ENCODE results near the gene PHLDB1.

The PHLDB1 gene

DNA sequence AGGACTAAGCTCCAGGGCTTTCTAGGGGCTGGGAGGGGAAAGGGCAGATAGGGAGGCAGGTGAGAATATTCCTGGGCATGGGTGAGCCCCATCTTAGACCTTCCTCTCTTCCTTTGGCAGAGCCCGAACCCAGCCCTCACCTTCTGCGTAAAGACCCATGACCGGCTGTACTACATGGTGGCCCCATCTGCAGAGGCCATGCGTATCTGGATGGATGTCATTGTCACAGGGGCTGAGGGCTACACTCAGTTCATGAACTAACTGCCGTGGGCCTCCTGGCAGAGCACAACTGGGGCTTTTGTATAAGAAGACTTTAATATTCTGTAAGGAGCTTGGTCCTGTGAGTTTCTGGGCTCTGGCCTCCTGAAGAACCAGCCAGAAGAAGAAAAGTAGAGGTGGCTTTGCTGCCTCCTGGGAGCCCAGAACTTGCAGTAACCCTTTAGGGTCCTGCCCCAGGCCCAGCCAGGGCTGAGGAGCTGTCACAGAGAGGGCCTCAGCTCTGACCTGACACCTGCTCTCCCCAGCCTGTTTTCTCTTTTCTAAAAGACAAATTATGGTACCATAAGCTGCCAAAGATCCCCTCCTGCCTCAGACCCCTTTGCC is 49.2 kb downstream of the PHLDB1 start:
- TF ChIP-seq, protein P1, sequence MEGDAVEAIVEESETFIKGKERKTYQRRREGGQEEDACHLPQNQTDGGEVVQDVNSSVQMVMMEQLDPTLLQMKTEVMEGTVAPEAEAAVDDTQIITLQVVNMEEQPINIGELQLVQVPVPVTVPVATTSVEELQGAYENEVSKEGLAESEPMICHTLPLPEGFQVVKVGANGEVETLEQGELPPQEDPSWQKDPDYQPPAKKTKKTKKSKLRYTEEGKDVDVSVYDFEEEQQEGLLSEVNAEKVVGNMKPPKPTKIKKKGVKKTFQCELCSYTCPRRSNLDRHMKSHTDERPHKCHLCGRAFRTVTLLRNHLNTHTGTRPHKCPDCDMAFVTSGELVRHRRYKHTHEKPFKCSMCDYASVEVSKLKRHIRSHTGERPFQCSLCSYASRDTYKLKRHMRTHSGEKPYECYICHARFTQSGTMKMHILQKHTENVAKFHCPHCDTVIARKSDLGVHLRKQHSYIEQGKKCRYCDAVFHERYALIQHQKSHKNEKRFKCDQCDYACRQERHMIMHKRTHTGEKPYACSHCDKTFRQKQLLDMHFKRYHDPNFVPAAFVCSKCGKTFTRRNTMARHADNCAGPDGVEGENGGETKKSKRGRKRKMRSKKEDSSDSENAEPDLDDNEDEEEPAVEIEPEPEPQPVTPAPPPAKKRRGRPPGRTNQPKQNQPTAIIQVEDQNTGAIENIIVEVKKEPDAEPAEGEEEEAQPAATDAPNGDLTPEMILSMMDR (IDR thresholded peaks at IDR 0.05; ENCODE audit: control insufficient read depth, extremely low read depth, insufficient read depth): no peak
- no peak for DNase-seq (ENCODE audit: low read depth)
- no peak overlapping the region for H3K4me3 ChIP-seq (ENCODE audit: low read depth, low read length)

DNA sequence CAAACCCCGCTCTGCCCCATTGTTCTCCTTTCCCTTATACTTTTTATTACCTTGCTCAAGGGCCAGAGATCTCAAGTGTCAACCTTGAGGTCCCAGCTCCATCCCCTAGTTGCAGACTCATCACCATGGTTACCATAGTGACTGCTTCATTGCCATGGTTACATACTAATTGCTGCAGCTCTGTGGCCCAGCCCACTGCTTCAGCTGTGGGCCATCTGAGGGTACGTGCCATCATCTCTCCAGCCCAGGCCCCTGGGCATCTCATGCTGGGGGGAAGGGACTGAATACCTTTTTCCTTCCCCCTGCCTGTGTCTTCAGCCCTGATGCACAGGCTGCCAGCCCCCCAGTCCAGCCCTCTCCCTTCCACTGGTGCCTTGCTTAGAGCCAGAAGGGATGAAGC is 49.8 kb downstream of the PHLDB1 start:
- TF ChIP-seq, protein P1 (IDR thresholded peaks at IDR 0.05; ENCODE audit: control insufficient read depth, extremely low read depth, insufficient read depth): no peak
- no peak for DNase-seq (ENCODE audit: low read depth)
- H3K4me3 ChIP-seq (ENCODE audit: low read depth, low read length): no peak overlapping the region

DNA sequence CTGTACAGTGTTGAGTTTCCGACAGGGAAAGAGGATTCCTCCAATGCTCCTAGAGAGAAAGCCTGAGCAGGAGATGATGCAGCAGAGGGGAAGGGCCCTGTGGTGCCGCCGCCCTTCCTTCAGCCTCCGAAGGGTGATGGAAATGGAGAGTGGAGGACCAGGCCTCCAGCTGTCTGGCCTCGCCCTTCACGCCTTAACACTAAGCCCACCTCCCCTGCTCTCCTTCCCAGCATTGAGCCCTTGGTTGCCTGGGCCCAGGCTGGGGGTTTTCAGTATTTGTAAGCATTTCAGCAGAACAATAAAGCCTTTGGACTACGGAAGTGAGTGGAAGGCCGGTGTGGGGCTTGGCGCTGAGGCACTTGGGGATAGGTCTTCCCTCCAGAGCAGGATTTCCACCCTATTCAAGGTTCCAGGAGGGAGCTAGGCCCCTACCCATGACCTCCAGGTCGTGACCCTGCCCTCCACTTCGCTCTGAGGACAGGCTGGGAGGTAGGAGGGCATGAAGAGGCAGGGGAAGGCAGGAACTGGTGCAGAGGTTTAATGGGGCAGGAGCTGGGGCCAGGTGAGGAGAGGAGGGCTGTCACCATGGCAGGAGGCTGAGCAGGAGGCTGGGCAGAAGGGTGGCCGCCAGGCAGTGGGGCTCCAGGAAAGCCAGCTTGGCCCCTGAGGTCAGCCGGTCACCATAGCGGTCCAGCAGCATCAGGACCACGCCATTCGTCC is 50.5 kb downstream of the PHLDB1 start:
- no peak for DNase-seq (ENCODE audit: low read depth)
- H3K4me3 ChIP-seq (ENCODE audit: low read depth, low read length): no peak overlapping the region
- TF ChIP-seq, protein P1 (IDR thresholded peaks at IDR 0.05; ENCODE audit: control insufficient read depth, extremely low read depth, insufficient read depth): no peak

DNA sequence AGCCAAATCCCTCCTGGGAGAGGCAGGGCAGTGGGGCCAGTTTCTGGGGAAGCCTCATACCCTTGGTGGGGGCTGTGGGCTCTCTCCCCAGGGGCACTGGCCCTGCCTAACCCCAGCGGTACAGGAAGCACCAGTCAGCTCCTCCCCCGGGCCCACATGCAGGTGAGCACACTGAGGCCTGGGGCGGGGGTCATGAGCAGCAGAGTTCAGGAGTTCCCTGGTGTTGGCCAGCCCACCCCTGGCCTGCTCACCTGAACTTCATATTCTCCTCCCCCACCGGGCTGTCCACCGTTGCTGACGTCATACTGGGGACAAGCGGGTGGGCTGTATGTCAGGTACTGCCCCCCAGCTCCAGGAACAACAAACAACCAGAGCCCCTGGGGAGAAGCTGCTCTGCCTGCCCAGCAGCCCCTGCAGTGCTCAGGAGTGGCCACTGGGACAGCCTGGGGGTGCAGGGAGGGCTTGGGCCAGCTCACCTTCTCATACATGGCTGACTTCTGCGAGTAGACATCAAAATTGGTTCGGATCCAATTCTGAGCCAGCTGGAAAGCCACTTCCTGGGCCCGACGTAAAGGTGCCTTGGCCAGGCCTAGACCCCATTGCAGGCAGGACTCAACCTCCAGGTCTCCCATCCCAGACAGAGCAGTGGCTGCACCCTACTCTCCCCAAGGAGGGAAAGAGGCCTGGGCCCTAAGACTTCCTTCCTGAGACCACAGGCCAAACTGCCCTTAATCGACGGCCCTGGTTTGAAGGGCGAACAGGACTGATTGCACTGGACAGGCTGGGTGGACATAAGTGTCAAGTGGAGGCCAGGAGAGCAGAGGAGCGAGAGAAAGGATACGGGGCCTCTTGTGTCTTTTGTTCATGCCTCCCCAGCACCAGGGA is 51.3 kb downstream of the PHLDB1 start:
- no peak for DNase-seq (ENCODE audit: low read depth)
- TF ChIP-seq, protein P1 (IDR thresholded peaks at IDR 0.05; ENCODE audit: control insufficient read depth, extremely low read depth, insufficient read depth): no peak
- no peak overlapping the region for H3K4me3 ChIP-seq (ENCODE audit: low read depth, low read length)

DNA sequence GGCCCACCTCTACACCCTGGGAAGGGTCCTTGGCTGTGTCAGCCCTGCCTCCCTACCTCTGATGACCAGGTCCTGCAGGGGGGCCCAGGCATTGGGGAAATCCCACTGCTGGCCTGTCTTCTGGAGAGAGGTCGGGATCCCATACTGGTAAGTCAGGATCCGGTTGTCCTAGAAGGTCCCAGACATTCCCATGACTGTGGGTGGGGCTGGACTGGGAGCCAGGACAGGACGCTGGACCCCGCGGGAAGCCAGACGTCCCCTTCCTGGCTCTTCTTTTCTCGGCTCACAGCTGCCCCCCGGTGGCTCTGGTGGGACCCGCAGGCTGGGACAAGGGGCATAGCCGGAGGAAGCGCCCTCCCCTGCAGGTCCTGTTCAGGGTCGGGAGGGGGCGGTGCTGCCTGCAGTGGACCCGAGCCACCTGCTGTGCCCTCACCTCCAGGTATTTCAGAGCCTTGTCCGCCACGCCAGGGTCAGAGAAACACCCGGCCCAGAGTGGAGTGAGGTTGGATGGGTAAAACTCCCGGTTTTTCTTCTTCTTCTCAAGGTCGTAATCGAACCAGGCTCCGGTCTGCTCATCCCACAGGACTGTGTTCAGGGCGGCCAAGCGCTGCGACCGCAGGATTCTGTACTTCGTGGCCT is 52.0 kb downstream of the PHLDB1 start:
- H3K4me3 ChIP-seq (ENCODE audit: low read depth, low read length): no peak overlapping the region
- TF ChIP-seq, protein P1 (IDR thresholded peaks at IDR 0.05; ENCODE audit: control insufficient read depth, extremely low read depth, insufficient read depth): peak; percentile 99
- DNase-seq (ENCODE audit: low read depth): no peak

DNA sequence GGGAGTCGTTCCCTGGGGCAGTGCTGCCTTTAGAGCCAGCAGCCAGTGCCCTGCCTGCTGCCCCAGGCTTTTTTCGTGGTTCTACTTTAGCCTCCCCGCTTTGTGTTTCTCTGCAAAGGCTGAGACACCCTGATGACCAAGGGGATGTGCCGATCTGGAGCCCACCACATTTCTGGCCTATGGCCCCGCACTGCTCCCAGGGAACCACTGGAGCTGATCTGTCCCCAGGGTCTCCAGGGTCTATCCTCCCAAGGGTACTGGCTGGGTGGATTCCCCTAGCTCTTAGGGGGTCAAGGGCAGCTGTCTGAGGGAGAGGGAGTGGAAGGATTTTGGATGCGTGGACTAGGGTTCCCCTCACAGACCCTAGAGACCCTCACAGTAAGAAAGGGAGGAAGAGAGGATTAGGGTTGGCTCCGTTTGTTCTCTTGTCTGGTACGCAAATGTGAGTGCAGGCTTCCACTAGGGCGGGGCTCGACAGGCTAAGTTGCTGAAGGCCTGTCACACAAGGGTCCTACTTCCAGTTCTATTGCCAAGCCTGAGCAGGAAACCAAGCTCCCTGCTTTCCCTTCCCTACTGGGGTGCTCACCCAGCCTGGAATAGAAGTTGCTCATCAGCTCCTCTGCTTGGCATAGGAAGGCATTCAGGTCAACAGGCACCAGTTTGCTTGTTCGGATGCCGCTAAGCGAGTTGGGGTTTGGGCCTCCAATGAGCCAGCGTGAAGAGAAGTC is 52.7 kb downstream of the PHLDB1 start:
- TF ChIP-seq, protein P1 (IDR thresholded peaks at IDR 0.05; ENCODE audit: control insufficient read depth, extremely low read depth, insufficient read depth): no peak
- DNase-seq (ENCODE audit: low read depth): no peak
- no peak overlapping the region for H3K4me3 ChIP-seq (ENCODE audit: low read depth, low read length)

All from LNCaP clone FGC (cell line).